HT1080 (cell line): ENCODE results near the gene CDH4. TPM values are rescaled to one million over a fixed set of nuclear protein-coding genes. Genes with fewer than 3 reads are reported as not detected.
"Not testable (repeated sequence)": the region's sequence is repeated elsewhere in the genome, so short reads cannot be mapped to it uniquely, and the experiment has no call there.

Experiments
- DNase-seq: peaks from one replicate; pipeline ENCODE4 v3.0.0-alpha.2; 2015; ENCODE audit warnings: low read depth
- total RNA-seq: library from RNA; depleted of rRNA; stranded (reverse); fragments of >200 nt; shearing (Covaris generic); gene quantifications from 2 replicates; pipeline ENCODE4 v1.2.3, GENCODE V29; 2014

The CDH4 gene
- total RNA-seq, 1 experiment from 2014 or later, result 10.8 TPM

DNA sequence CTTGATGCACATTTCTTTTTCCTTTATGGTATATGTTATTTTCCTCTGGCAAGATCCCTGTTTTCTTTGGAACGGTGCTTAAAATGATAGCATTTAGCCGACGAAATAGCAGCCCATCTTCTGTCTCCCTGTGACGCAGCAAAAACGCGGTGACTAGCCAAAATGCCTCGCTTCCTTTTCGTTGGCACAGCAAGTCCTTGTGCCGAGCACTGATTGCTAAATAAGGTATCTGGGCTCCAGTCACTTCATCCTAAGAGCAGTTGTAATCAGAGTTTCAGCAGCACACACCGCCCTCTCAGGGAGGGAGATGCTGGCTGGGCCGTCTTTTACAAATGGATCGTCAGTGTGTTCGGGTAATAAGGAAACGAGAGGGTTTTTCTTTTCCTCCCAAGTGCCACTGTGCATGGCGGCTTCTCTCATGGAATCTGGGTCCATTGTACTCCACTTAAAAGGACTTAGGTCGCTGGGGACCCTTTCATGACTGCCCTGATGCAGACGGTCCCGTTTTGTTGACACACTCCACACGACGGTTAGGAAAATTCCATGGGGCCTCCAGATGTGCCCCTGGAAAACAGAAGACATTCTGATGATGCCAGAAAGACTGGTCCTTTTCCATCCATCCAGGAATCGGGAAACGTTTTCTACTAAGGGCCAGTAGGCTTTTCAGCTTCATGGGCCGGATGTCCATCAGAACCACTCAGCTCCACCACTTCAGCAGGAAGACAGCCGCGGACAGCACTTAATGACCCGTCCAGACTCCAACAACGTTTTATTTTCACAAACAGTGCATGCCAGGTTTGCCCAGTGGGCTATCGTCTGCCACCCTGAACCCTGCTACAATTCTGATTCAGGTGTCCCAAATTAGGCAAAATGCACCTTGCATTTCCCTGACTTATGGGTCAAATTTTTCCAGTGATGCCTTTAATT is 185.5 kb downstream of the CDH4 start:
- DNase-seq, result no peak

- DNase-seq, result no peak
Measured at GRCh38 chr20:61438285-61438684, 186.2 kb downstream of the CDH4 start.

DNA sequence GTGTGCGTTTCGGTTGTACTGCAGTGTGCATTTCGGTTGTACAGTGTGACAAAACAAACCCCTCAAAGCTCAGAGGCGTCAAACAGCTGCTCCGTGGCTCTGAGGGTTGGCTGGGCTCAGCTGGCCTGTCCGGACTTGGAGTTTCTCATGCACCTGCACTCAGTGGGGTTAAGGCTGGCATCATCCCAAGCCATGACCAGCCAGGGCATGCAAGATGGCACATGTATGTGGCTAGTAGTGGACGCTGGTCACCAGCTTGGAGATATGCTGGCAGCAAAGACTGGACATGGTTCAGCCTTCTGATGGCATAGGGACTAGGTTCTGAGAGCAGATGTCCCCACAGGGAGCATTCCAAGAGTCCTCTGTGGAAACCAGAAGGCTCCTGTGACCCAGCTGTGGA is 187.2 kb downstream of the CDH4 start:
- DNase-seq, result no peak

DNA sequence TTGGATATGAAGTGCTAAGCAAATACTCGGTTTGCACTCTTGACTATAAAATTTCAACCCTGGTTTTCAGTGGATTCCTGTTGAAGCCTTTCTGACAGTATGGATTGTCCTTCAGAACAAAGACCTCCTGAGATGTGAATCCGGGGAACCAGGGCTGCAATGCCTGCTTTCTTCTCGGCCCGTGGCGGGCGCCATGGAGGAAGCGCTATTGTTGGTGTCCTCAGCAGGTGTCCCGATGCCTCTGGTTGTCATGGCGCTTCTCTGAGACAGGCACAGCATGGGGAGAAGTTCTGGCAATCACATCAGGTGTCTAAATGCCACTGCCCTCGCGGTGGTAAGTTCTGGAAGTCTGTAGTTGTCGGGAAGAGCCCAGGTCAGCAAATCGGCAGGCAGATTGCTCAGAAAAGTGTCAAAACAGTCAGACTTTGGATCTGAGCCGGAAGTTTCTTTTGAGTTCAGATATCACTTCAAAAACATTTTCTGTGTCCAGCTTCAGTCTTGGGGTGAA is 188.5 kb downstream of the CDH4 start:
- no peak for DNase-seq

DNA sequence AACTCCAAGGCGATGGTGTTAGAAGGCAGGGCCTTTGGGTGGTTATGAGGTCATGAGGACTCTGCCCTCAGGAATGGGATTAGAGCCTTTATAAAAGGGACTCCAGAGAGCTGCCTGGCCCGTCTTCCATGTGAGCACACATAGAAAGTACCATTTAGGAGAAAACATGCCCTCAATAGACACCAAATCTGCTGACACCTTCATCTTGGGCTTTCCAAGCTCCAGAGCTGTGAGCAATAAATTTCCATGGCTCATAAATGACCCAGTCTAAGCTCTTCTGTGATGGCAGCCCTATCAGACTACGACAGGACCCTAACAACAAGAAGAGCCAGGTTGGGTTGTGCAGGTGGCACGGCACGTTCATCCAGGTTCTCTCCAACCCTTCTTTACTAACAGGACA is 189.5 kb downstream of the CDH4 start:
- no peak for DNase-seq

- DNase-seq, result no peak
Measured at GRCh38 chr20:61442075-61442670, 190.1 kb downstream of the CDH4 start.

DNA sequence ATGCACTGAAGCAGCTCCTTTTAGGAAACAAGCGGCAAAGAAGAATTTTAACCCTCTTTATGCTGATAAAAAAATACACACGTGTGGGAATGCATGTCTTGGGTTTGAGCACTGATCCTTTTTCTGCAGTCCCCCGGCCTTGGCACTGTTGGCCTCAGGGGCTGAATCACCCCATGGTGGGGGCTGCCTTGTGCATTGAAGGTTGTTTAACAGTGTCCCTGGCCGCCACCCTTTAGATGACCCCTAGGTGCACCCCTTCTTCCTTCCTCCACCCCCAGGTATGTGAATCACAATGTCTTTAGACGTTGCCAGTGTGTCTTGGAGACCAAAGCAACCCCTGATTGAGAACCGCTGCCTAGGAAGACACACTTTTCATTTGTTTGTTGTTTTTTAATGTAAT is 190.7 kb downstream of the CDH4 start:
- DNase-seq, result no peak

GRCh38 chr20:61443443-61444126 is 191.5 kb downstream of the CDH4 start:
- no peak for DNase-seq

DNA sequence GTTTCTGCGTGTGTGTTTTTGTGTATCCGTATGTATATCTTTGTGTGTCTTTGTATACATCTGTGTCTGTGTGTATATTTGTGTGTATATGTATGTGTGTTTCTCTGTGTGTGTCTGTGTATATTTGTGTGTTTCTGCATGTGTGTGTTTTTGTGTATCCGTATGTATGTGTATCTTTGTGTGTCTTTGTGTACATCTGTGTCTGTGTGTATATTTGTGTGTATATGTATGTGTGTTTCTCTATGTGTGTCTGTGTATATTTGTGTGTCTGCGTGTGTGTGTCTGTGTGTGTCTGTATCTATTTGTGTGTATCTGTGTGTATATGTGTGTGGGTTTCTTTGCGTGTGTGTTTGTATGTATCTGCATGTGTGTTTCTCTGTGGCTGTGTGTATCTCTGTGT is 192.6 kb downstream of the CDH4 start:
- DNase-seq, result no peak

DNA sequence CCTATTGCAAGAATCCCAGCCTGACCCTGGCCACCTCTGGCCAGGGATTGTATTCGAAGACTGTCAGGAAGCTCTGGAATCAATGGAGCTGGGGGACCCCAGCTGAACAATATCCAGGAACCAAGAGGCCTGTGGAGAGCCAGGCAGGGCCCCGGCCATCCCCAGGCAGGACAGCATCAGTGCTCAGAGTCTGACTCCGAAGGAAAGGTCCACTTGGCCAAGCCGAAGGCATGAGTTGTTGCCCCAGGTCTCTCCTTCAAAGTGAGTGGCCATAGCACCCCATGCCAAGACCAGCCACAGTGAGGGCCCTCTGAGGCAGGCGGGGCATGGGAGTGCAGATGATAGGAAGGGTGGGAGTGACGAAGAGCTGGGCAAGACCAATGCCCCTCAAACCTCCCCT is 193.1 kb downstream of the CDH4 start:
- no peak for DNase-seq

DNA sequence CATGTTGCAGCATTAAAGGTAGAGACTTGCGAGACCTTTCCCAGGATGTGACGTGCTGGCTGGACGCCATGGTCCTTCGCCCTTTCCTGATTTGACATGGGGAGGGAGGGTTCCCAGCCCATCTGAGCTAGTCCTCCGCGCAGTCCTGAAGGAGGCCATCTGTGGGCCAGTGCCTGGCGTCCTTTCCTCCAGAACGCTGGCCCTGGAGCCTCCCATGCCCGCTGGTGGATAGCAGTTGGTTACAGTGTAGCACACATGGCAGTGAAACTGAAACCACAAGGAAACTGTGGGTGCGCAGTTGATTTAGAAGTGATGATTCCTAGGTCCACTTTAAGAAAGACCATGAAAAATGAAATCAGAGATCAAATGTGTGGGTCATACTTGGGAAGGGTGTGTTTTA is 193.7 kb downstream of the CDH4 start:
- no peak for DNase-seq

- no peak for DNase-seq
Measured at GRCh38 chr20:61447952-61448351, 195.9 kb downstream of the CDH4 start.

GRCh38 chr20:61448386-61448785 is 196.3 kb downstream of the CDH4 start:
- DNase-seq, result no peak

DNA sequence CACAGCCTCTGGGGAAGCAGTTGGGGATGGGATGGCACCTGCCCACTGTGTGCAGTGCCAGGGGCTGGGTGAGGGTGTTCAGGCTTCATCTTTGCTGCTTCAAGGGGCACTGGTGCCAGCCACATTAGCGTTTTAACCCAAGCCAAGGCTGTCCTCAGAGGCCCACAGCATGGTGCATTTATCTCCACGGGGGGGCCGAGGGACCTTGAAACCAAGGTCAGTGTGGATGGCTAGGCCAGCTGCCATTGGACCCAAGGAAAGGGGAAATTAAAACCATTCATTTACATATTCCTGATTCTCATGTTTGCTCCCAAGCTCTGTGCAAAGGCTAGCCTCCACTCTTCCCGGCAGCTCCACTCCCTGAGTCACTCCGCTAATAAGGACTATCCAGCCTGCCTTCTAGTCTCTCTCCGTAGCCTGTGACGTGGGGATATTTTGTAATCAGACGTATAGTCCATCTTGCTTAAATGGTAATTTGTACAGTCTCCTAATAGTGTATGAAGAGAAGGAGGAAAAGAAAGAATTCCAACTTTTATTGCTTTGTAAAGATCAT is 197.1 kb downstream of the CDH4 start:
- DNase-seq, result no peak

DNA sequence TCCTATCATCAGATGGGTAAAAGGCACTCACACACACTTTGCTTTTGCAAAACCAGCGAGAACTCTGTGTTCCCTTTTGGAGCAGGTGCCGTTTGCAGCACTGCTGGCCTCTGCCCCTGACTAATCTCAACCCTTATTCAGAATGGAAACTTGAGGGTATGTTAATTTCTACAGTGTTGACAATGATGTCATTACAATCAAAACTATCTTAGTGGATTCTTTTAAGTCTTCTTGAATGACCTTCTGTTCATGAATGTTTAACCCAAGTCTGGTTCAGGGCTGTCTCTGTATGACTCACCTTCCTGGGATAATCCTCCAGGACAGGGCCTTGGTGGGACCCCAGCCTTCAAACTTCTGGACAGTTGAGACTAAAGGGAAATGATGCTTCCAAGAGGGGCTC is 197.9 kb downstream of the CDH4 start:
- DNase-seq, result peak; percentile 47

GRCh38 chr20:61450549-61450948 is 198.5 kb downstream of the CDH4 start:
- no peak for DNase-seq

DNA sequence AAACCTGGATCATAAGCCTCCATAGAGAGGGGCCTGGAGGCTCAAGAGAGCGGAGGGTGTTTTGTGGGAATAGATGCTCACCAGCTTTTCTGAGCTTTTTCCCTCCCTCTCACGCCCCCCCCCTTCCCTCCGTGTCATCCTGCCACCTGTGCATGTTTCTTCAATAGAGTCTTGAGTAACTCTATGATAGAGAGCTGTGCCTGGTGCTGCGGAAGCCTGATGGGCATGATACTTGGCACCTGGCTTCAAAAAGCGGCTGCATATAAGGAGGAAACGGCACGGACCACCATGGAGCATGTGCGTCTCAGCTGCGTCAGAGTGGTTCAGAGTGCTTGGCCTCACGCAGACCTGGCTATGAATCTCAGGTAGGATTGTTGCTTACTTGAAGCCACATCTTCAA is 198.9 kb downstream of the CDH4 start:
- DNase-seq, result no peak

GRCh38 chr20:61451953-61452352 is 199.9 kb downstream of the CDH4 start:
- DNase-seq, result no peak

- DNase-seq, result no peak
Measured at GRCh38 chr20:61453219-61453618, 201.2 kb downstream of the CDH4 start.

DNA sequence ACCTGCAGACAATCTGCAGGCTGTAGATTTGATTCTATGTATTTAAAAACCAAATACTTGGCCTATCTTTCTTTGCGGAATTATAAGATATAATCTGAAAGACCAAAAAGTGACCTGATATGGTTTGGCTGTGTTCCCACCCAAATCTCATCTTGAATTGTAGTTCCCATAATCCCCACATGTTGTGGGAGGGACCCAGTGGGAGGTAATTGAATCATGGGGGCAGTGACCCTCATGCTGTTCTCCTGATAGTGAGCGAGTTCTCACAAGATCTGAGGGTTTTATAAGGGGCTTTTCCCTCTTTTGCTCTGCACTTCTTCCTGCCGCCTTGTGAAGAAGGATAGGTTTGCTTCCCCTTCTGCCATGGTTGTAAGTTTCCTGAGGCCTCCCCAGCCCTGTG is 201.6 kb downstream of the CDH4 start:
- DNase-seq, result not testable (repeated sequence)

DNA sequence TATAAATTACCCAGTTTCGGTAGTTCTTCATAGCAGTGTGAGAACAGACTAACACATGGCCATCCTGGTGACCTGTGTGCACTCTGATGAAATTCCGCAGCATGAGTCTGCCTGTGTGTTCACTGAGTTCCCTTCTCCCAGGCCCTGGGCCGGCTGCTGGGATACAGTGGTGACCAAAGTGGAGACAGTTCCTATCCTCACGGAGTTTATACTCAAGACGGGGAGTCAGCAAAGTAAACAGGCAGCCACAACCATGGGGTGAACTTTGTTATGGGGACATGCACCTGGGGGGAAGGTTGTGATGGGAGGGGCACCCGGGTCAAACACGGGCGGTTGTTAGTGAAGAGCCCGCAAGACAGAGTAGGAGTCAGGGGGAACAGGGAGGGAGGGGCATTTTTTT is 202.0 kb downstream of the CDH4 start:
- no peak for DNase-seq
